PC-9 (cell line): Measurements from ENCODE around the gene ATAD3A. TPM values are rescaled to one million over a fixed set of nuclear protein-coding genes. Genes with fewer than 3 reads are reported as not detected.

ENCODE experiments used
- BruUV-seq: library from RNA; stranded (reverse); fragments of 400-500 nt; replicated peaks from 2 replicates; lab custom pipeline; 2021; lab: Mats Ljungman, UMichigan
- CTCF ChIA-PET: fragments of 300-600 bp; sonication (Branson Sonifier 250); formaldehyde crosslinking; loops from one replicate; lab custom pipeline; 2022; ENCODE audit warnings: antibody characterized with exemption; lab: Charles Lee
- POLR2A ChIA-PET: fragments of 300-600 bp; sonication (Branson Sonifier 250); formaldehyde crosslinking; loops from one replicate; lab custom pipeline; 2022; ENCODE audit warnings: antibody characterized with exemption; ENCODE audit not compliant: unreplicated experiment; lab: Charles Lee
- DNase-seq, 2 experiments: peaks; one replicate each; pipeline versions ENCODE4 v3.0.0 to v3.0.0-alpha.2; 2015 to 2022; ENCODE audit warnings: mixed read lengths in 1 of 2
- H2AFZ ChIP-seq: fragments of 200-600 bp; sonication (generic); 2 replicates; pipeline ENCODE4 v1.8.1; 2017; ENCODE audit warnings: antibody characterized with exemption
- H3F3A ChIP-seq: fragments of 200-600 bp; sonication (generic); 2 replicates; pipeline ENCODE4 v1.8.1; 2017; ENCODE audit warnings: antibody characterized with exemption, mild to moderate bottlenecking, low read depth; ENCODE audit not compliant: insufficient read depth
- H3K27ac ChIP-seq: fragments of 200-600 bp; sonication (generic); 2 replicates; pipeline ENCODE4 v1.6.1; 2016; ENCODE audit warnings: mixed run types
- H3K27me3 ChIP-seq: fragments of 200-600 bp; sonication (generic); 2 replicates; pipeline ENCODE4 v1.6.1; 2016; ENCODE audit warnings: low read depth, mixed run types; ENCODE audit not compliant: insufficient read depth
- H3K36me3 ChIP-seq: fragments of 200-600 bp; sonication (generic); 2 replicates; pipeline ENCODE4 v1.6.1; 2016; ENCODE audit warnings: low read depth, mixed run types
- H3K4me1 ChIP-seq: fragments of 200-600 bp; sonication (generic); replicated peaks from 2 replicates; pipeline ENCODE4 v1.6.1; 2016; ENCODE audit warnings: mixed run types; ENCODE audit not compliant: insufficient read depth
- H3K4me2 ChIP-seq: fragments of 200-600 bp; sonication (generic); 2 replicates; pipeline ENCODE4 v1.6.1; 2017; ENCODE audit warnings: mixed run types
- H3K4me3 ChIP-seq: fragments of 200-600 bp; sonication (generic); 2 replicates; pipeline ENCODE4 v1.6.1; 2016; ENCODE audit warnings: mixed run types
- H3K79me2 ChIP-seq: fragments of 200-600 bp; sonication (generic); 2 replicates; pipeline ENCODE4 v1.6.1; 2017; ENCODE audit warnings: low read depth, mixed run types
- H3K9me2 ChIP-seq: fragments of 200-600 bp; sonication (generic); 2 replicates; pipeline ENCODE4 v1.8.1; 2017; ENCODE audit warnings: mild to moderate bottlenecking; ENCODE audit not compliant: insufficient read depth
- H3K9me3 ChIP-seq: fragments of 200-600 bp; sonication (generic); 2 replicates; pipeline ENCODE4 v1.8.1; 2016; ENCODE audit warnings: low read depth; ENCODE audit not compliant: insufficient read depth
- H4K20me1 ChIP-seq: fragments of 200-600 bp; sonication (generic); 2 replicates; pipeline ENCODE4 v1.8.1; 2017; ENCODE audit not compliant: insufficient read depth
- EZH2 ChIP-seq: fragments of 200-600 bp; sonication (generic); IDR thresholded peaks from 2 replicates; pipeline ENCODE4 v1.8.0; 2017; ENCODE audit warnings: antibody characterized with exemption, low read depth
- intact Hi-C: fragments of 100-400 bp; cut with micrococcal nuclease; formaldehyde crosslinking; loops from one replicate; pipeline ENCODE4 v1.10.0; 2022; ENCODE audit not compliant: unreplicated experiment
- total RNA-seq: library from RNA; stranded (reverse); gene quantifications from 2 replicates; pipeline ENCODE4 v1.2.3, GENCODE V29; 2021
- TF ChIP-seq, protein P1 (sequence below): fragments of 200-600 bp; sonication (generic); conservative IDR thresholded peaks from 2 replicates; pipeline ENCODE4 v1.6.1; 2017; ENCODE audit warnings: mixed run types, antibody characterized with exemption, mild to moderate bottlenecking, moderate library complexity

The ATAD3A gene
- total RNA-seq, 1 experiment from 2014 or later: 43.6 TPM

DNA sequence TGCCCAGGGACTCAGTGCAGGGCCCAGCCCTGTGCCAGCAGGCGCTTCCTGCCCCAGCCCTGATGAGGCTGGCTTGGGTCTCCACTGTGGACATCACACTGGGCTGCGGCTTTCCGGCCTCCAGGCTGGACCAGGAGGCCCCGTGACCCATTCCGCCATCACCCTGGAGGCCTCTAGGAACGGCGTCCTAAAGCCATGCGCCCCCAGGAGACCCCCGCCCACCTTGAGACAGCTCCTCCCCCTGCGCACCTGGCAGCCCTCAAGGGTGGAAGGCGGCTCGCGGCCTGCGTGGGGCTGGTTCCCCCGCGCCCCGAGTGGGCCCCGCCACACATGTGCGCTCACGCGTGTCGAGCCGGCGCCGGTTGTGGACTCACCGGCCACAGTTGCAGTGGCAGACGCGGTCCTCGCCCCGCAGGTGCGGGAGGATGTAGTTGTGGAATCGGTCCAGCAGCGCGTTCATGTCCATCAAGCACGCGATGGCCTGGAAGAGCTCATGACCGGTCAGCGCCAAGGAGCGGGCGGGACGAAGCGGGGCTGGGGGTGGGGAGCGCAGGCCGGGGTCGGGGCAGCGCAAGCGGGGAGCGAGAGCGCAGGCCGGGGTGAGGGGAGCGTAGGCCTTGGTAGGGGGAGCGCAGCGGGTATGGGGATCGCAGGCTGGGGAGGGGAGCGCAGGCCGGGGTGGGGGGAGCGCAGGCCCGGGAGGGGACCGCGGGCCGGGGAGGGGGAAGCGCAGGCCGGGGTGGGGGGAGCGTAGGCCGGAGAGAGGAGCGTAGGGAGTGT lies 27.5 kb downstream of the ATAD3A start:
- intact Hi-C loops: no loop called here
- Histone ChIP-seq H3K4me3 (no peak overlapping the region), H3K36me3 (0 out of 2 replicates have a peak, but pooled peaks cover 3% of the 10 kb centered on the region), H3K27ac (no peak overlapping the region), H3K4me1 (no peaks in the 10 kb centered on the region), H4K20me1 (peaks cover 20% of the 10 kb centered on the region; the same call in 1 of the 2 replicates), H3K9me2 (no peaks in the 10 kb centered on the region), H2AFZ (no peak overlapping the region), H3F3A (peaks cover 26% of the 10 kb centered on the region), H3K9me3 (no peaks in the 10 kb centered on the region), H3K27me3 (no peaks in the 10 kb centered on the region), H3K4me2 (no peak overlapping the region), H3K79me2 (no peaks in the 10 kb centered on the region)
- DNase-seq: no peak
- no TSS peak for BruUV-seq
- POLR2A ChIA-PET: no interaction called here
- TF ChIP-seq EZH2: no peak
- TF ChIP-seq, protein P1, sequence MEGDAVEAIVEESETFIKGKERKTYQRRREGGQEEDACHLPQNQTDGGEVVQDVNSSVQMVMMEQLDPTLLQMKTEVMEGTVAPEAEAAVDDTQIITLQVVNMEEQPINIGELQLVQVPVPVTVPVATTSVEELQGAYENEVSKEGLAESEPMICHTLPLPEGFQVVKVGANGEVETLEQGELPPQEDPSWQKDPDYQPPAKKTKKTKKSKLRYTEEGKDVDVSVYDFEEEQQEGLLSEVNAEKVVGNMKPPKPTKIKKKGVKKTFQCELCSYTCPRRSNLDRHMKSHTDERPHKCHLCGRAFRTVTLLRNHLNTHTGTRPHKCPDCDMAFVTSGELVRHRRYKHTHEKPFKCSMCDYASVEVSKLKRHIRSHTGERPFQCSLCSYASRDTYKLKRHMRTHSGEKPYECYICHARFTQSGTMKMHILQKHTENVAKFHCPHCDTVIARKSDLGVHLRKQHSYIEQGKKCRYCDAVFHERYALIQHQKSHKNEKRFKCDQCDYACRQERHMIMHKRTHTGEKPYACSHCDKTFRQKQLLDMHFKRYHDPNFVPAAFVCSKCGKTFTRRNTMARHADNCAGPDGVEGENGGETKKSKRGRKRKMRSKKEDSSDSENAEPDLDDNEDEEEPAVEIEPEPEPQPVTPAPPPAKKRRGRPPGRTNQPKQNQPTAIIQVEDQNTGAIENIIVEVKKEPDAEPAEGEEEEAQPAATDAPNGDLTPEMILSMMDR: no peak
- CTCF ChIA-PET: no interaction called here

DNA sequence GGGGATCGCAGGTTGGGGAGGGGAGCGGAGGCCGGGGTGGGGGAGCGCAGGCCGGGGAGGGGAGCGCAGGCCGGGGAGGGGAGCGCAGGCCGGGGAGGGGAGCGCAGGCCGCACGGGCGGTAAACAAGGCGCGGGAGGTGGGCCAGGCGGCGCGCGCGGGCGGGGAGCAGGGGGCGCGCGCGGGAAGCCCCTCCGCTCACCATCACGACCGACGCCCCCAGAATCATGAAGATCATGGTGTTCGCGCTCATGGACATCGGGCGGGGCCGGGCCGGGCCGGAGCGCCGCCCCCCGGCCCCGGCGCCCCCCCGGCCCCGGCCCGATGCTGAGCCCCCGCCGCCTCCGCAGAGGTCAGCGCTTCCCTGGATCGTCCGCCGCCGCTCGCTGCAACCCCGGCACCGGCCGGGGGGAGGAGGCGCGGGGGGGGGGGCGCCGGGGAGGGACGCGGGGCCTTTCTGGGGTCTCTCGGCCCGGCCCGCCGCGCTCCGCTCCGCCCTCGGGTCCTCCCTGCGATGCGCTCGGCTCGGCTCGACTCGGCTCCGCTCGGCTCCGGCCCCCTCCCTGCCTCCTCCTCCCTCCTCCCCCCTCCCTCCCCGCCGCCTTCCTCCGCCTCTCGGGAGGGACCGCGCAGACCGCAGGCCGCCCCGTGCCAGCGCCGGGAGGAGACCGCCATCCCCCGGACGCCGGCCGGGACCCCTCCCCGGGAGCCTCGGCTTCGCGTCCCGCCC lies 28.3 kb downstream of the ATAD3A start, which contains the start of gene TMEM240:
Gene TMEM240 (minus strand): TSS at position 535 of the 728 bp plus-strand sequence. CDS start 278 bp downstream, at position 257.
- no peak within 1 kb of the TSS for H3K27ac ChIP-seq
- H3K27me3 ChIP-seq: no peaks in the 10 kb centered on the region
- CTCF ChIA-PET: no interaction called here
- POLR2A ChIA-PET: no interaction called here
- H3K9me3 ChIP-seq: no peaks in the 10 kb centered on the region
- TF ChIP-seq, protein P1: no peak
- no peak for TF ChIP-seq EZH2
- no peaks in the 10 kb centered on the region for H3K9me2 ChIP-seq
- no TSS peak for BruUV-seq
- peaks cover 20% of the 10 kb centered on the region; the same call in 1 of the 2 replicates for H4K20me1 ChIP-seq
- H3K4me3 ChIP-seq: no peak within 1 kb of the TSS
- no peak for DNase-seq
- H3K79me2 ChIP-seq: no peaks in the 10 kb centered on the region
- no peak within 1 kb of the TSS for H2AFZ ChIP-seq
- intact Hi-C loops: no loop called here
- peaks cover 33% of the 10 kb centered on the region for H3F3A ChIP-seq
- H3K4me1 ChIP-seq: no peaks in the 10 kb centered on the region
- no peak within 1 kb of the TSS for H3K4me2 ChIP-seq
- H3K36me3 ChIP-seq: 0 out of 2 replicates have a peak, but pooled peaks cover 3% of the 10 kb centered on the region

DNA sequence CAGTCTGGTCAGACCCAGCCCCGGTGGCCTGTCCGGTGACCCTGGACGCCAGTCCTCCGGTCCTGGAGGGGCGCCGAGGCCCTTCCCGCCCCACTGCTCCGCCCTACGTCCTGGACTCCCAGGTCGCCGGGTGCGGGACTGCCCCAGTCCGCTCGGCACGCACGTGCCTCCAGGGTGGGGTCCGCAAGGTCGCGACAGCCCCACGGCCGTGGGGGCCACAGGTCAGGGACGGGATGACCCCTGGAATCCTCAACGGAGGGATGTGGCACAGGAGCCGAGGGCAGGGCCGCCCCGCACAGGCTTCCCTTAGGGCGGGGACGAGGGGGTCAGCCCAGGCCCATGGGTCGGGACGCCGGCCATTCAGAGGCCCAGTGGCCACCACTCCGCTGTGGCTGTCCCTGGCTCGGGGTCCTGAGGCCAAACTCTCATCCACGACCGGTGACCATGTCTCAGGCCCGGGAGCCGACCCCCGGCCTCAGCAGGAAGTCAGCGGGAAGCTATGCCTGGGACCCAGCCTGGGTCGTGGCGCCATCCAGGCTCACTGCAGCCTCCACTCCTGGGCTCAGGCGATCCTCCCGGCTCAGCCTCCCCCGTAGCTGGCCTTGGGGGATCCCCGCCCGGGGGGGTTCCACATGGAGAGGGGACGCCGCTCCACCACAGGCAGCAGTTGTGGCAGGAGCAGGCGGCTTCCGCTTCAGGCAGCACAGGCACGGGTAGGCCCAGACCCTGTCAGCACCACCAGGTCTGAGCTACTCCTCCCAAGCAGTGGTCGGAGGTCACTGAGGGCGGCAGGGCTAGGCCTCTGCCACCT lies 29.1 kb downstream of the ATAD3A start:
- ChIA-PET POLR2A (no interaction called here), CTCF (no interaction called here)
- DNase-seq: no peak
- intact Hi-C loops: no loop called here
- H3F3A ChIP-seq: peaks cover 39% of the 10 kb centered on the region
- H3K9me3 ChIP-seq: no peaks in the 10 kb centered on the region
- no TSS peak for BruUV-seq
- H4K20me1 ChIP-seq: peaks cover 24% of the 10 kb centered on the region; the same call in 1 of the 2 replicates
- H3K79me2 ChIP-seq: no peaks in the 10 kb centered on the region
- no peak overlapping the region for H2AFZ ChIP-seq
- H3K4me3 ChIP-seq: no peak overlapping the region
- no peak for TF ChIP-seq EZH2
- TF ChIP-seq, protein P1: no peak
- no peak overlapping the region for H3K4me2 ChIP-seq
- no peaks in the 10 kb centered on the region for H3K27me3 ChIP-seq
- H3K4me1 ChIP-seq: no peaks in the 10 kb centered on the region
- H3K27ac ChIP-seq: no peak overlapping the region
- H3K9me2 ChIP-seq: no peaks in the 10 kb centered on the region
- 0 out of 2 replicates have a peak, but pooled peaks cover 3% of the 10 kb centered on the region for H3K36me3 ChIP-seq
